Neuronal stem cell (in vitro differentiated cells): Measurements from ENCODE around the gene DTD2.

Experiments
- DNase-seq: peaks from one replicate; pipeline ENCODE4 v3.0.0-alpha.2; 2013; ENCODE audit warnings: low spot score
- H2AFZ ChIP-seq: one replicate; pipeline ENCODE4 v1.6.1; 2013; ENCODE audit warnings: mild to moderate bottlenecking, low read length, inconsistent platforms
- H2AK5ac ChIP-seq: 2 replicates; pipeline ENCODE4 v1.6.1; 2013; ENCODE audit warnings: low read depth, mild to moderate bottlenecking, inconsistent platforms, low read length, moderate library complexity, mixed read lengths
- H2BK120ac ChIP-seq: 2 replicates; pipeline ENCODE4 v1.6.1; 2013; ENCODE audit warnings: low read depth, mild to moderate bottlenecking, inconsistent platforms, low read length, moderate library complexity, mixed read lengths
- H2BK12ac ChIP-seq: one replicate; pipeline ENCODE4 v1.6.1; 2013; ENCODE audit warnings: low read length, inconsistent platforms
- H2BK15ac ChIP-seq: 2 replicates; pipeline ENCODE4 v1.6.1; 2013; ENCODE audit warnings: mild to moderate bottlenecking, low read length, inconsistent platforms, mixed read lengths
- H2BK5ac ChIP-seq: one replicate; pipeline ENCODE4 v1.6.1; 2013; ENCODE audit warnings: inconsistent platforms, mild to moderate bottlenecking, low read length, moderate library complexity
- H3K14ac ChIP-seq: one replicate; pipeline ENCODE4 v1.6.1; 2013; ENCODE audit warnings: low read length, inconsistent platforms
- H3K18ac ChIP-seq: 2 replicates; pipeline ENCODE4 v1.6.1; 2013; ENCODE audit warnings: low read length, inconsistent platforms
- H3K23ac ChIP-seq: 2 replicates; pipeline ENCODE4 v1.6.1; 2013; ENCODE audit warnings: low read depth, mild to moderate bottlenecking, mixed read lengths, low read length, inconsistent platforms; ENCODE audit not compliant: poor library complexity
- H3K27ac ChIP-seq: replicated peaks from 3 replicates; pipeline ENCODE4 v1.5.1; 2013; ENCODE audit warnings: low read length, inconsistent platforms
- H3K27me3 ChIP-seq, 3 experiments: 2 replicates each; pipeline ENCODE4 v1.6.1; 2013; ENCODE audit warnings: low read length in 3 of 3, mild to moderate bottlenecking in 2 of 3, inconsistent platforms in 1 of 3, low read depth in 1 of 3, mixed read lengths in 1 of 3, moderate library complexity in 1 of 3; ENCODE audit not compliant: control insufficient read depth in 3 of 3, insufficient read depth in 3 of 3
- H3K36me3 ChIP-seq, 2 donors: replicated peaks in 1 of 2; 2 replicates each; pipeline ENCODE4 v1.6.1; 2013; ENCODE audit warnings: low read length in 2 of 2; ENCODE audit not compliant: control insufficient read depth in 2 of 2, insufficient read depth in 2 of 2
- H3K4ac ChIP-seq: 2 replicates; pipeline ENCODE4 v1.6.1; 2013; ENCODE audit warnings: inconsistent platforms, mild to moderate bottlenecking, low read length, moderate library complexity
- H3K4me1 ChIP-seq, 2 donors: 1 replicate in 1 of 2; 2 replicates in 1 of 2; pipeline ENCODE4 v1.6.1; 2013; ENCODE audit warnings: low read length in 2 of 2, low read depth in 1 of 2; ENCODE audit not compliant: control insufficient read depth in 2 of 2, insufficient read depth in 1 of 2
- H3K4me2 ChIP-seq: one replicate; pipeline ENCODE4 v1.6.1; 2013; ENCODE audit warnings: mild to moderate bottlenecking, low read length, inconsistent platforms; ENCODE audit not compliant: insufficient read depth, poor library complexity, severe bottlenecking
- H3K4me3 ChIP-seq, 2 donors: 2 replicates each; pipeline ENCODE4 v1.5.1; 2013; ENCODE audit warnings: low read length in 2 of 2, mild to moderate bottlenecking in 2 of 2, inconsistent platforms in 1 of 2, moderate library complexity in 1 of 2
- H3K79me1 ChIP-seq: one replicate; pipeline ENCODE4 v1.6.1; 2013; ENCODE audit warnings: low read depth, mild to moderate bottlenecking, inconsistent platforms, low read length, moderate library complexity
- H3K9ac ChIP-seq: one replicate; pipeline ENCODE4 v1.6.1; 2013; ENCODE audit warnings: mild to moderate bottlenecking, low read depth, low read length, inconsistent platforms; ENCODE audit not compliant: poor library complexity
- H3K9me3 ChIP-seq, 2 donors: replicated peaks in 1 of 2; 2 replicates each; pipeline versions ENCODE3 to v1.6.1; 2013; ENCODE audit warnings: low read length in 2 of 2, mild to moderate bottlenecking in 2 of 2, inconsistent platforms in 1 of 2, low read depth in 1 of 2, mixed read lengths in 1 of 2, moderate library complexity in 1 of 2; ENCODE audit not compliant: control insufficient read depth in 2 of 2, insufficient read depth in 1 of 2
- H4K8ac ChIP-seq: one replicate; pipeline ENCODE4 v1.6.1; 2013; ENCODE audit warnings: low read depth, mild to moderate bottlenecking, inconsistent platforms, low read length, moderate library complexity
- H4K91ac ChIP-seq: one replicate; pipeline ENCODE4 v1.6.1; 2013; ENCODE audit warnings: low read length, low read depth, mild to moderate bottlenecking, inconsistent platforms; ENCODE audit not compliant: poor library complexity
- WGBS, 2 donors: extraction: QIAGEN DNeasy Blood & Tissue Kit; methylation state at CpG; one replicate each; pipeline ENCODE4 v1.1.7; 2013; ENCODE audit warnings: missing lambda C conversion rate in 2 of 2, mixed read lengths in 1 of 2; ENCODE audit not compliant: insufficient read length in 2 of 2, insufficient replicate concordance in 1 of 2; ENCODE audit errors: extremely low coverage in 2 of 2; 5-methylcytosine and 5-hydroxymethylcytosine counted together

Gene DTD2

DNA sequence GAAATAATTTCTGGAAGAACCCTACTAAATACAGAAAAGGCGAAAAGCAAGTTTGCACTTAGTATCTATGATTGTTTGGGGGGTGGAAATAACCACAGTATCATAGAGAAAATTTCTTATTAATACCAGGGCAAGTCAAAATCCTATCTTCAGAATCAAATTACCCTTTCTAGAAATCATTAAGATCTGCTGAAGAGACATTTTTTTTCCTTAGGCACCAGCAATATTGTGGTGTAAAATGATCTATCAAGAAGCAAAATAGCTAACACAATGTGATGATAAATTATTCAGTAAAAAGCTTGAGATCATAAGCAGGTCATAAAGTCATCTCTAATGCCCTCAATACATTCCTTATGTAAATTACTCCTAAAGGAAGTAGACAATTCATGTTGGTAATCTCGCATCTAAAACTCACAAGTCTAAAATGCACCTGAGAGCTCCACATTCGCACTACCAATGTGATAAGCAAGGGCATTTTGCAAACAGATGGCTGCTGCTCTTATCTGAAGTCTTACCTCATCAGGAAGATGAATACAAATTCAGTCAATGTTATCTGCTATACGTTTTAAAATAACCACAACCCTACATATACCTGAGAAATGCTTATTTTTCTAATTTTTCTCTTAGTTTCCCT, 51.6 kb downstream of the DTD2 start:
- Histone ChIP-seq H3K36me3 (peaks cover 0 to 3% of the 10 kb centered on the region in 2 donors), H3K14ac (no peak overlapping the region), H3K4me2 (no peak overlapping the region), H2BK120ac (no peak overlapping the region), H3K9ac (no peak overlapping the region), H2BK15ac (no peak overlapping the region), H2AFZ (no peak overlapping the region), H3K23ac (no peak overlapping the region), H4K8ac (no peak overlapping the region), H3K27ac (no peak overlapping the region), H3K9me3 (no peaks in the 10 kb centered on the region), H3K4me3 (no peak overlapping the region), H3K4me1 (no peaks in the 10 kb centered on the region), H3K4ac (no peak overlapping the region), H2AK5ac (no peak overlapping the region), H3K18ac (no peak overlapping the region), H2BK5ac (no peak overlapping the region), H3K79me1 (no peaks in the 10 kb centered on the region), H3K27me3 (no peaks in the 10 kb centered on the region), H2BK12ac (no peak overlapping the region), H4K91ac (no peak overlapping the region)
- no peak for DNase-seq
- no CpG with 5 or more reads among the region's 4 CpGs for WGBS, 2 donors

DNA sequence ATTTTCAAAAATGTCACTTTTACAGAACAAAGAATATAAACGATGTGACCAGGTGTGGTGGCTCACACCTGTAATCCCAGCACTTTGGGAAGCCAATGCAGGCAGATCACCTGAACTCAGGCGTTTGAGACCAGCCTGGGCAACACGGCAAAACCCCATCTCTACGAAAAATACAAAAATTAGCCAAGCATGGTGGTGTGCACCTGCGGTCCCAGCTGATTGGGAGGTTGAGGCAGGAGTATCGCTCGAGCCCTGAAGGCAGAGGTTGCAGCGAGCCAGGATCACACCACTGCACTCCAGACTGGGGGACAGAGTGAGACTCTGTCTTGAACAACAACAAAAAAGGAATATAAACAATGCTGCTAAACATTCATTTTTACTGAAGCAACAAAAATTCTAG, 52.2 kb downstream of the DTD2 start:
- no CpG with 5 or more reads among the region's 8 CpGs for WGBS, 2 donors
- H2AFZ ChIP-seq = no peak overlapping the region
- H3K18ac ChIP-seq = no peak overlapping the region
- no peak for DNase-seq
- H3K27ac ChIP-seq = no peak overlapping the region
- no peak overlapping the region for H2AK5ac ChIP-seq
- H4K91ac ChIP-seq = no peak overlapping the region
- no peak overlapping the region for H3K14ac ChIP-seq
- H2BK5ac ChIP-seq = no peak overlapping the region
- H3K79me1 ChIP-seq = no peaks in the 10 kb centered on the region
- H3K9me3 ChIP-seq = no peaks in the 10 kb centered on the region
- H4K8ac ChIP-seq = no peak overlapping the region
- H2BK12ac ChIP-seq = no peak overlapping the region
- no peak overlapping the region for H3K9ac ChIP-seq
- H2BK120ac ChIP-seq = no peak overlapping the region
- no peaks in the 10 kb centered on the region for H3K4me1 ChIP-seq
- H3K4me3 ChIP-seq = no peak overlapping the region
- no peak overlapping the region for H3K4me2 ChIP-seq
- peaks cover 0 to 5% of the 10 kb centered on the region in 2 donors for H3K36me3 ChIP-seq
- H3K23ac ChIP-seq = no peak overlapping the region
- no peaks in the 10 kb centered on the region for H3K27me3 ChIP-seq
- no peak overlapping the region for H3K4ac ChIP-seq
- H2BK15ac ChIP-seq = no peak overlapping the region

GRCh38 chr14:31403707-31404106, 53.6 kb downstream of the DTD2 start:
- Histone ChIP-seq H2BK15ac (no peak overlapping the region), H3K27me3 (no peaks in the 10 kb centered on the region), H2AFZ (no peak overlapping the region), H4K91ac (no peak overlapping the region), H3K23ac (no peak overlapping the region), H3K14ac (no peak overlapping the region), H3K36me3 (peaks cover 0 to 10% of the 10 kb centered on the region in 2 donors), H3K4me3 (no peak overlapping the region), H2BK120ac (no peak overlapping the region), H3K79me1 (no peaks in the 10 kb centered on the region), H3K4ac (no peak overlapping the region), H3K18ac (no peak overlapping the region), H3K9me3 (no peaks in the 10 kb centered on the region), H3K27ac (no peak overlapping the region), H3K9ac (no peak overlapping the region), H2BK12ac (no peak overlapping the region), H4K8ac (no peak overlapping the region), H2BK5ac (no peak overlapping the region), H2AK5ac (no peak overlapping the region), H3K4me2 (no peak overlapping the region), H3K4me1 (no peaks in the 10 kb centered on the region)
- no CpG with 5 or more reads among the region's 3 CpGs for whole genome bisulfite sequencing, 2 donors
- DNase-seq = no peak

- H2AK5ac ChIP-seq = no peak overlapping the region
- peaks cover 0 to 18% of the 10 kb centered on the region in 2 donors for H3K36me3 ChIP-seq
- no peak overlapping the region for H4K8ac ChIP-seq
- no peak overlapping the region for H3K9ac ChIP-seq
- no peak overlapping the region for H2AFZ ChIP-seq
- no peak overlapping the region for H2BK120ac ChIP-seq
- DNase-seq = no peak
- H3K14ac ChIP-seq = no peak overlapping the region
- H2BK12ac ChIP-seq = no peak overlapping the region
- no peak overlapping the region for H2BK5ac ChIP-seq
- no peak overlapping the region for H2BK15ac ChIP-seq
- H3K18ac ChIP-seq = no peak overlapping the region
- no peak overlapping the region for H3K4me2 ChIP-seq
- H3K27me3 ChIP-seq = no peaks in the 10 kb centered on the region
- no peaks in the 10 kb centered on the region for H3K79me1 ChIP-seq
- WGBS, 2 donors = no CpG with 5 or more reads among the region's 2 CpGs
- H3K27ac ChIP-seq = no peak overlapping the region
- no peaks in the 10 kb centered on the region for H3K4me1 ChIP-seq
- H3K4ac ChIP-seq = no peak overlapping the region
- no peaks in the 10 kb centered on the region for H3K9me3 ChIP-seq
- no peak overlapping the region for H3K23ac ChIP-seq
- no peak overlapping the region for H4K91ac ChIP-seq
- no peak overlapping the region for H3K4me3 ChIP-seq
Observed at GRCh38 chr14:31402764-31403439, 54.4 kb downstream of the DTD2 start.
